H9 (cell line): ENCODE results near the gene ZFPL1. TPM values are rescaled to one million over a fixed set of nuclear protein-coding genes. Genes with fewer than 3 reads are reported as not detected.

Experiments
- DNase-seq: peaks from one replicate; pipeline ENCODE4 v3.0.0-alpha.2; 2017
- H2AFZ ChIP-seq: one replicate; pipeline ENCODE4 v1.6.1; 2013; ENCODE audit warnings: mild to moderate bottlenecking, low read length, control low read depth, moderate library complexity
- H2AK5ac ChIP-seq: 2 replicates; pipeline ENCODE4 v1.6.1; 2013; ENCODE audit warnings: low read length, control low read depth, mixed read lengths; ENCODE audit not compliant: insufficient read length
- H2BK120ac ChIP-seq: one replicate; pipeline ENCODE4 v1.6.1; 2013; ENCODE audit warnings: low read depth, mild to moderate bottlenecking, low read length, control low read depth, inconsistent platforms; ENCODE audit not compliant: poor library complexity, severe bottlenecking
- H2BK12ac ChIP-seq: 2 replicates; pipeline ENCODE4 v1.6.1; 2013; ENCODE audit warnings: low read length, control low read depth, mixed read lengths, low read depth; ENCODE audit not compliant: insufficient read length
- H2BK15ac ChIP-seq: 2 replicates; pipeline ENCODE4 v1.6.1; 2013; ENCODE audit warnings: low read depth, low read length, control low read depth
- H2BK20ac ChIP-seq: one replicate; pipeline ENCODE4 v1.6.1; 2013; ENCODE audit warnings: low read depth, mild to moderate bottlenecking, low read length, control low read depth, inconsistent platforms; ENCODE audit not compliant: poor library complexity, severe bottlenecking
- H2BK5ac ChIP-seq: 2 replicates; pipeline ENCODE4 v1.6.1; 2013; ENCODE audit warnings: low read length, control low read depth, mixed read lengths; ENCODE audit not compliant: insufficient read length
- H3K14ac ChIP-seq: 2 replicates; pipeline ENCODE4 v1.6.1; 2013; ENCODE audit warnings: low read length, control low read depth; ENCODE audit not compliant: insufficient read depth
- H3K18ac ChIP-seq: 2 replicates; pipeline ENCODE4 v1.6.1; 2013; ENCODE audit warnings: low read depth, mild to moderate bottlenecking, mixed read lengths, low read length, control low read depth; ENCODE audit not compliant: insufficient read length
- H3K23ac ChIP-seq: 2 replicates; pipeline ENCODE4 v1.6.1; 2013; ENCODE audit warnings: low read length, control low read depth, mixed read lengths, low read depth; ENCODE audit not compliant: insufficient read length
- H3K23me2 ChIP-seq: 2 replicates; pipeline ENCODE4 v1.6.1; 2013; ENCODE audit warnings: low read depth, mild to moderate bottlenecking, mixed read lengths, low read length, control low read depth; ENCODE audit not compliant: insufficient read length, poor library complexity, severe bottlenecking
- H3K27ac ChIP-seq: 2 replicates; pipeline ENCODE4 v1.5.1; 2013; ENCODE audit warnings: low read length, control low read depth, mixed read lengths, low read depth; ENCODE audit not compliant: insufficient read length
- H3K27me3 ChIP-seq: 2 replicates; pipeline ENCODE4 v1.6.1; 2013; ENCODE audit warnings: low read length, control low read depth, inconsistent platforms; ENCODE audit not compliant: insufficient read depth
- H3K4ac ChIP-seq: 2 replicates; pipeline ENCODE4 v1.6.1; 2013; ENCODE audit warnings: low read depth, mild to moderate bottlenecking, control low read depth, inconsistent platforms, low read length, moderate library complexity
- H3K4me1 ChIP-seq: 2 replicates; pipeline ENCODE4 v1.6.1; 2013; ENCODE audit warnings: low read length, control low read depth, inconsistent platforms; ENCODE audit not compliant: insufficient read depth
- H3K4me2 ChIP-seq: 2 replicates; pipeline ENCODE4 v1.6.1; 2013; ENCODE audit warnings: low read length, control low read depth, mixed read lengths; ENCODE audit not compliant: insufficient read length, insufficient read depth
- H3K56ac ChIP-seq: 2 replicates; pipeline ENCODE4 v1.6.1; 2013; ENCODE audit warnings: low read depth, mild to moderate bottlenecking, mixed read lengths, low read length, control low read depth; ENCODE audit not compliant: insufficient read length
- H3K79me1 ChIP-seq: 2 replicates; pipeline ENCODE4 v1.6.1; 2013; ENCODE audit warnings: low read depth, mild to moderate bottlenecking, moderate library complexity, low read length, control low read depth, inconsistent platforms; ENCODE audit not compliant: insufficient read depth, poor library complexity, severe bottlenecking
- H3K79me2 ChIP-seq: 2 replicates; pipeline ENCODE4 v1.6.1; 2013; ENCODE audit warnings: low read length, control low read depth, inconsistent platforms; ENCODE audit not compliant: insufficient read depth
- H3K9ac ChIP-seq: 2 replicates; pipeline ENCODE4 v1.6.1; 2013; ENCODE audit warnings: low read length, control low read depth, mixed read lengths; ENCODE audit not compliant: insufficient read length; ENCODE audit errors: extremely low read depth
- H3K9me3 ChIP-seq: one replicate; pipeline ENCODE4 v1.6.1; 2013; ENCODE audit warnings: low read depth, low read length, inconsistent platforms; ENCODE audit not compliant: control insufficient read depth
- H3T11ph ChIP-seq: one replicate; pipeline ENCODE4 v1.6.1; 2013; ENCODE audit warnings: mild to moderate bottlenecking, low read length, control low read depth, inconsistent platforms
- H4K20me1 ChIP-seq: one replicate; pipeline ENCODE4 v1.6.1; 2013; ENCODE audit not compliant: control insufficient read depth, insufficient read length, insufficient read depth
- H4K5ac ChIP-seq: 2 replicates; pipeline ENCODE4 v1.6.1; 2013; ENCODE audit warnings: low read depth, mild to moderate bottlenecking, mixed read lengths, low read length, control low read depth; ENCODE audit not compliant: insufficient read length
- H4K8ac ChIP-seq: replicated peaks from 2 replicates; pipeline ENCODE4 v1.6.1; 2013; ENCODE audit warnings: low read length, control low read depth, mixed read lengths, low read depth; ENCODE audit not compliant: insufficient read length
- H4K91ac ChIP-seq: 2 replicates; pipeline ENCODE4 v1.6.1; 2013; ENCODE audit warnings: low read depth, mild to moderate bottlenecking, moderate library complexity, mixed read lengths, low read length, control low read depth; ENCODE audit not compliant: insufficient read length
- H3K27ac Mint-ChIP-seq, 3 experiments: 2 replicates in 2 of 3; 3 replicates in 1 of 3; pipeline ENCODE4 v1.8.0; 2020 to 2021; ENCODE audit warnings: mixed read lengths in 3 of 3, mild to moderate bottlenecking in 1 of 3, moderate library complexity in 1 of 3
- H3K27me3 Mint-ChIP-seq: 2 replicates; pipeline ENCODE4 v1.8.0; 2021; ENCODE audit warnings: low read depth, mild to moderate bottlenecking, moderate library complexity, mixed read lengths
- H3K36me3 Mint-ChIP-seq, 3 experiments: 2 replicates in 2 of 3; 3 replicates in 1 of 3; pipeline ENCODE4 v1.8.0; 2020 to 2021; ENCODE audit warnings: low read depth in 3 of 3, mixed read lengths in 3 of 3; ENCODE audit not compliant: insufficient read depth in 1 of 3
- H3K4me1 Mint-ChIP-seq, 2 experiments: 2 replicates each; pipeline ENCODE4 v1.8.0; 2020; ENCODE audit warnings: mixed read lengths in 2 of 2
- H3K4me3 Mint-ChIP-seq, 2 experiments: 2 replicates in 1 of 2; 3 replicates in 1 of 2; pipeline ENCODE4 v1.8.0; 2020 to 2021; ENCODE audit warnings: mild to moderate bottlenecking in 2 of 2, mixed read lengths in 2 of 2, moderate library complexity in 1 of 2
- H3K9me3 Mint-ChIP-seq, 2 experiments: 2 replicates in 1 of 2; 3 replicates in 1 of 2; pipeline ENCODE4 v1.8.0; 2020; ENCODE audit warnings: mild to moderate bottlenecking in 2 of 2, mixed read lengths in 2 of 2, moderate library complexity in 1 of 2
- CTCF ChIP-seq: fragments of 200-600 bp; sonication (generic); conservative IDR thresholded peaks from 3 replicates; pipeline ENCODE4 v1.8.0; 2021; ENCODE audit warnings: antibody characterized with exemption, mild to moderate bottlenecking
- WGBS: extraction: QIAGEN DNeasy Blood & Tissue Kit; methylation state at CpG from one replicate; pipeline ENCODE4 v1.1.7; 2013; ENCODE audit warnings: missing lambda C conversion rate, low lambda C conversion rate, mixed read lengths; ENCODE audit not compliant: insufficient read length; ENCODE audit errors: extremely low coverage; 5-methylcytosine and 5-hydroxymethylcytosine counted together
- total RNA-seq: library from RNA; stranded (reverse); gene quantifications from 2 replicates; pipeline ENCODE4 v1.2.1, GENCODE V29; 2021

Gene ZFPL1
- total RNA-seq, 1 experiment from 2014 or later, result 24.2 TPM

GRCh38 chr11:65086809-65087208, 2.8 kb downstream of the ZFPL1 start:
- no peak overlapping the region for H3K4ac ChIP-seq
- no peak overlapping the region for H4K5ac ChIP-seq
- no peaks in the 10 kb centered on the region for H3K9me3 ChIP-seq
- no peak overlapping the region for H2BK120ac ChIP-seq
- no peaks in the 10 kb centered on the region for H3K4me1 ChIP-seq
- no peaks in the 10 kb centered on the region for H3K79me1 ChIP-seq
- H4K8ac ChIP-seq, result no peak overlapping the region
- no peaks in the 10 kb centered on the region; a peak in 1 of 5 replicates for H3K9me3 Mint-ChIP-seq
- H4K91ac ChIP-seq, result no peak overlapping the region
- peaks cover 10 to 51% (median 49%) of the 10 kb centered on the region in 3 experiments for H3K36me3 Mint-ChIP-seq
- H3K23ac ChIP-seq, result no peak overlapping the region
- H2BK15ac ChIP-seq, result no peak overlapping the region
- DNase-seq, result no peak
- no peak overlapping the region for H2BK20ac ChIP-seq
- H3K27me3 ChIP-seq, result no peaks in the 10 kb centered on the region
- H2AFZ ChIP-seq, result no peak overlapping the region
- peaks cover 8% of the 10 kb centered on the region; the same call in 1 of the 2 replicates for H3K79me2 ChIP-seq
- 0 out of 7 replicates have a peak overlapping the region, but pooled peaks of 1 of the 3 experiments have one; percentile 35 for H3K27ac Mint-ChIP-seq
- no peak overlapping the region for H2BK5ac ChIP-seq
- no peak overlapping the region for H3K56ac ChIP-seq
- no peak overlapping the region for H3K18ac ChIP-seq
- H3K4me2 ChIP-seq, result no peak overlapping the region
- no CpG with 5 or more reads among the region's 9 CpGs for WGBS
- no peak overlapping the region for H3K14ac ChIP-seq
- H3K4me3 Mint-ChIP-seq, result no peak overlapping the region
- no peak overlapping the region for H3K27ac ChIP-seq
- H3K27me3 Mint-ChIP-seq, result no peaks in the 10 kb centered on the region
- peaks cover 14 to 16% of the 10 kb centered on the region in 2 experiments for H3K4me1 Mint-ChIP-seq
- no peak overlapping the region for H2AK5ac ChIP-seq
- peaks cover 3% of the 10 kb centered on the region for H4K20me1 ChIP-seq
- peaks cover 12% of the 10 kb centered on the region for H3K23me2 ChIP-seq
- no peak overlapping the region for H3T11ph ChIP-seq
- no peak overlapping the region for H2BK12ac ChIP-seq
- TF ChIP-seq CTCF, result no peak
- H3K9ac ChIP-seq, result no peak overlapping the region
